A673 (cell line): ENCODE results near the gene POLE2.

Source experiments
- CTCF ChIP-seq: fragments of 300-800, 200-600 bp; sonication (generic); conservative IDR thresholded peaks from 2 replicates; pipeline ENCODE4 v1.5.1; 2017; ENCODE audit warnings: low read depth, mild to moderate bottlenecking, antibody characterized with exemption, low read length, moderate library complexity, mixed read lengths
- EZH2 ChIP-seq: fragments of 200-600 bp; sonication (generic); IDR thresholded peaks from 2 replicates; pipeline ENCODE4 v1.6.1; 2017; ENCODE audit warnings: borderline replicate concordance, low read depth, mild to moderate bottlenecking, mixed read lengths, antibody characterized with exemption, low read length; ENCODE audit not compliant: poor library complexity, severe bottlenecking

- TF ChIP-seq CTCF = no peak
- no peak for TF ChIP-seq EZH2
These were observed 652 bp upstream of the POLE2 start for GRCh38 chr14:49688701-49689030.
